Subcutaneous abdominal adipose tissue (tissue), 5 donors: ENCODE data around the gene DGKG.

ENCODE experiments used
- H3K27ac ChIP-seq: one replicate; pipeline ENCODE4 v1.7.0; 2013; ENCODE audit warnings: low read depth, mild to moderate bottlenecking, inconsistent platforms, low read length, moderate library complexity
- H3K27me3 ChIP-seq, 5 donors: one replicate each; pipeline ENCODE4 v1.7.0; 2013; ENCODE audit warnings: low read length in 5 of 5, inconsistent platforms in 1 of 5; ENCODE audit not compliant: control insufficient read depth in 5 of 5, insufficient read depth in 4 of 5
- H3K36me3 ChIP-seq, 5 donors: one replicate each; pipeline ENCODE4 v1.7.0; 2013; ENCODE audit warnings: low read length in 5 of 5; ENCODE audit not compliant: control insufficient read depth in 5 of 5, insufficient read depth in 5 of 5
- H3K4me1 ChIP-seq, 5 donors: one replicate each; pipeline ENCODE4 v1.7.0; 2013; ENCODE audit warnings: low read length in 5 of 5, mild to moderate bottlenecking in 3 of 5, moderate library complexity in 1 of 5; ENCODE audit not compliant: control insufficient read depth in 5 of 5, insufficient read depth in 5 of 5
- H3K4me3 ChIP-seq, 5 donors: one replicate each; pipeline ENCODE4 v1.7.0; 2013; ENCODE audit warnings: low read length in 5 of 5, low read depth in 1 of 5
- H3K9ac ChIP-seq, 5 donors: one replicate each; pipeline ENCODE4 v1.7.0; 2013; ENCODE audit warnings: low read length in 5 of 5, mild to moderate bottlenecking in 4 of 5, moderate library complexity in 3 of 5
- H3K9me3 ChIP-seq, 5 donors: one replicate each; pipeline ENCODE4 v1.7.0; 2013; ENCODE audit warnings: low read length in 5 of 5; ENCODE audit not compliant: control insufficient read depth in 5 of 5
- donor health status: healthy.
- donor health status: healthy.
- donor health status: healthy.
- donor health status: healthy.
- donor health status: healthy.

The DGKG gene

DNA sequence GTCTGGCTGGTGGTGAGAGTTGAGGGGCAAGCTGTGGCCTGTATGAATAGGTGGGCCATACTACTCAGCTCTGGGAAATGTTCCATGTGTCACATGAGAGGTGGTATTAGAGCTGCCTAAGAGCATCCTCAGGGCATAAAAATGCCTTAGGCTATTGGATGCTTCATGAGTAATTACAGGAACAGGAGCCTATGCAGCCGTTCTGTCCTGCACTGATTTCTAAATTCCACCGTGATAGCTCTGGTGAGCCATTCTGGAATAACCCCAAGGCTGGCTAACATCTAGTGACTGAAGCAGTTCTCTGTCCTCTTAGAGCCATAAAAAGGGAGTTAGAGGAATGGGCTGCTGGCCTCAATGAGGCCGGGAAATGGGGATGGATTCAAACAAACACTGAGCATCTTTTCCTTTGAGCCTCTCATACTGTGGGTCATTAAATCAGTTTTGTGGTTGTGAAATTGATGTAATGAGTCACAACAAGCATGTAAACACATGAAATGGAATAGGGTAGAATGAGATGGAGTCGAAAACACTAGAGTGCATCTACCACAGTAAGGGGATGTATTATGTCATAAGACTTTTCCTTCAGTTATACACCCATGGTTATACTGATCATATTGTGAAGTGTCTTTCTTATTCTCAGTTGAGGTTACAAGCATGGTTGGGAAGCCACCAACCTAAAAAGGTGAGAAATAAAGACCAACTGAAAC, 41.0 kb downstream of the DGKG start:
- H3K4me3 ChIP-seq: no peak overlapping the region
- H3K27me3 ChIP-seq: peaks cover 0 to 14% (median 0%) of the 10 kb centered on the region in 5 donors
- H3K4me1 ChIP-seq: no peaks in the 10 kb centered on the region
- H3K36me3 ChIP-seq: no peaks in the 10 kb centered on the region
- peaks cover 0 to 5% (median 0%) of the 10 kb centered on the region in 5 donors for H3K9me3 ChIP-seq
- H3K27ac ChIP-seq: no peak overlapping the region
- no peak overlapping the region for H3K9ac ChIP-seq

DNA sequence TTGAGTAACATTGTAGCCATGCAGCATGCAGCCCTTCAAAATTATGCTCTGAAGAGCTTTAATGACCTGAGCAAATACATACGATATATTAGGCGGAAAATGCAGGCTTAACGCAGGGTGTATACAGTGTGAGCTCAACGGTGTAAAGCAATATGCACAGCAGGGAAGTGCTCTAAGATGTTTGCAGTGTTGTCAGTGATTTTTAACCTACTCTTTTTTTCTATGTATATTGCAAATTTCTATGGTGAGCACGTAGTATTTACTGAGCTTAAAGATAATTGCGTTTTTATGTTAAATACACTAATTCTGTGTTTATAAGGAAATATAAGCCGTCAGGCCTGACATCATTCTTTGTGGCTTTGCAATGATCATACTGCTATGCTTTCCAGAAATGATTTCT, 42.1 kb downstream of the DGKG start:
- Histone ChIP-seq H3K4me3 (no peak overlapping the region), H3K27me3 (peaks cover 0 to 14% (median 0%) of the 10 kb centered on the region in 5 donors), H3K36me3 (no peaks in the 10 kb centered on the region), H3K9me3 (peaks cover 0 to 5% (median 0%) of the 10 kb centered on the region in 5 donors), H3K4me1 (no peaks in the 10 kb centered on the region), H3K9ac (no peak overlapping the region), H3K27ac (no peak overlapping the region)

DNA sequence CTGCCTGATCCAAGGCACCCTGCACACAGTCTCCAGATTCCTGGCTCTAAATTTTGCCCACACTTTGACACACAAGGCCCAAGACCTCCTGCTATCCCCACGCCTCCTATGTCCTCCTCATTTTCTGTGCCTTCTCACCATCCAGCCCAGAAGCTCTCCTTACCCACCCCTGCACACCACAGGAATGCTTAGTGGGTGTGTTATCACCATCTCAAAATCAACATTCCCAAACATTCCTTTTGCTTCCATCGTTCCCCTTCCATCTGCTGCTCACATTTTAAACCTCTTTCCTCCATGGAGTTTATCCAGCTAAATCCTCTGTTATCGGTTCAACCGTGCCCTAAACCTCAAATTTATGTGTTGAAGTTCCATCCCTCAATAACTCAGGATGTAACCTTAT, 43.9 kb downstream of the DGKG start:
- Histone ChIP-seq H3K9me3 (peaks cover 0 to 5% (median 0%) of the 10 kb centered on the region in 5 donors), H3K27ac (no peak overlapping the region), H3K36me3 (no peaks in the 10 kb centered on the region)

DNA sequence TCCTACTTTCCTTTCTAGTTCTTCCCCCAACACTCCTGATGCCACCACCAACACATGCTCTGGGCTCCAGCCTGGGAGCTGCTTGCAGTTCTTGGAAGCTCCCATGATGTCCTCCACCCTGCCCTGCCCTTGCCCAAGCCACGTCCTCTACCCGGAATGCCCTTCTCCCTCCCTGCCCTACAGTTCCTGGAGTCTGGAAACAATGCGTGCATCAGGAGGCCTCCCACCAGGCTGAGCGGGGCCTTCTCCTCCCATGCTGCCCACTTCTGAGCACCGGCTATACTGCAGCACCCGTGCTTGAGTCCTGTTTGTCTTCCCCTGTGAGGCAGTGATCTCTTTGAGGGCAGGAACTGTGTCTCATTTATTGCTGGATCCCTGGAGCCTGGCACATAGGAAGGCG, 44.6 kb downstream of the DGKG start:
- Histone ChIP-seq H3K36me3 (no peaks in the 10 kb centered on the region), H3K27ac (no peak overlapping the region), H3K9me3 (no peaks in the 10 kb centered on the region), H3K4me3 (no peak overlapping the region), H3K4me1 (no peaks in the 10 kb centered on the region), H3K9ac (no peak overlapping the region), H3K27me3 (peaks cover 0 to 14% (median 0%) of the 10 kb centered on the region in 5 donors)

More for the DNA sequence above, 43.9 kb downstream of the DGKG start:
- Histone ChIP-seq H3K4me1 (no peaks in the 10 kb centered on the region), H3K27me3 (peaks cover 0 to 14% (median 0%) of the 10 kb centered on the region in 5 donors), H3K4me3 (no peak overlapping the region), H3K9ac (no peak overlapping the region)

DNA sequence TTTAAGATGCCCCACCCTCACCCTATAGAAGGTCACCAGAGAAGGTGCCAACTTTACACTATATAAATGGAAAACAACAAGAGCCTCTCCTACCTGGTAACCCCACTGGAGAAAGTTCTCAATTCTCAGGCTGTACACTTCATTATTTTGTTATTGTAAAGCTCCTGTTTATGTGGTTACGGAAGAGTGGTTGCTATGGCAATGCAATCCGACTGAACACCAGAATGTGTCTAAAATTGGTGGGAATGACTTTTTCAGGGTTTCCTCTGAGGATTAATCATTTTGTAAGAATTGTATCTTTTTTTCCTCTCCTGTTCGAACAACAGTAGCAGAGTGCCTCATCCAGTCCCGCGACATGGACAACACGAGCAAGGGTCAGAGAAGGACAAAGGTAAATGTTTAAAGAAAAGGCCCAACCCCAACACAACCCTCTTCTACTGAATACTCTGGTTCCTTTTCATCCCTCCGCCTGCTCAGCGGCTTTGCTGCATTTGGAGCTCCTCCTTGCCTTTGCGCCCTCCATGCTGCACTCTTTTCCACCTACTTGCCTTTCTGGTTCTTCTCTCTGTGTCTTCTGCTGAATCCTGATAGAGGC, 45.3 kb downstream of the DGKG start:
- H3K36me3 ChIP-seq: no peaks in the 10 kb centered on the region
- no peak overlapping the region for H3K4me3 ChIP-seq
- H3K9me3 ChIP-seq: no peaks in the 10 kb centered on the region
- no peak overlapping the region for H3K27ac ChIP-seq
- H3K27me3 ChIP-seq: peaks cover 0 to 9% (median 0%) of the 10 kb centered on the region in 5 donors
- no peaks in the 10 kb centered on the region for H3K4me1 ChIP-seq
- H3K9ac ChIP-seq: no peak overlapping the region

DNA sequence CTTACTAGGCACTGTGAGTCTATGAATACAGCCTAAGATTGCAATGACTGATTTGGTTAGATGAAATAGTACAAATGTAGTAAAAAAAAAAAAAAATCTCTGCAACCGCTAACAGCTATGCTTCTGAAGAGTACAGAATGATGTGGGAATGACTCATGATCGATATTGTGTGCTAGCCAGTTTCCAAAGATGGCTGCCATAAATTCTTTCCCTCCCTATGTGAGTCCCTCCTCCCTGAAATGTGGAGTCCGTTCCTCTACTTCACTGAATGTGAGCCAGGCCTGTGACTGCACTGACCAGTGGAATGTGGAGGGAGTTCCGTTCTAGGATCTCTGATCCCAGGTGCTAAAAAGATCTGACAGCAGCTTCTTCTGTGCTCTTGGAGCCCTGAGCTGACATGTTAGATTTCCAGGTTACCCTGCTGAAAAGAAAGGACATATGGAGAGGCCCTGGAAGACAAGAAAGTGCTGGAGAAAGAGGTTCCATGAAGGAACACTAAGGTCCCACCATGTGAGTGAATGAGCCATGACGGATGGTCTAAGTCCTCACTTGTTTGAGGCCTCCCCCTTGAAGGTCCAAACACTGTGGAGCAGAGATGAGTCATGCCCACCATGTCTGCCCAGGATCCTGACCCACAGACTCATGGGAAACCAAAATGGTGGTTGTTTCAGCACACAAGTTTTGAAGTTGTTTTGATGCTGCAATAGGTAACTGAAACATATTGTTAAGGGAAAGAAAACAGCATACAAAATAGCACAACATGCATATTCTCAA, 46.3 kb downstream of the DGKG start:
- H3K36me3 ChIP-seq: no peaks in the 10 kb centered on the region
- no peak overlapping the region for H3K27ac ChIP-seq
- peaks cover 0 to 6% (median 0%) of the 10 kb centered on the region in 5 donors for H3K27me3 ChIP-seq
- no peak overlapping the region for H3K9ac ChIP-seq
- H3K9me3 ChIP-seq: no peaks in the 10 kb centered on the region
- H3K4me1 ChIP-seq: no peaks in the 10 kb centered on the region
- no peak overlapping the region for H3K4me3 ChIP-seq

DNA sequence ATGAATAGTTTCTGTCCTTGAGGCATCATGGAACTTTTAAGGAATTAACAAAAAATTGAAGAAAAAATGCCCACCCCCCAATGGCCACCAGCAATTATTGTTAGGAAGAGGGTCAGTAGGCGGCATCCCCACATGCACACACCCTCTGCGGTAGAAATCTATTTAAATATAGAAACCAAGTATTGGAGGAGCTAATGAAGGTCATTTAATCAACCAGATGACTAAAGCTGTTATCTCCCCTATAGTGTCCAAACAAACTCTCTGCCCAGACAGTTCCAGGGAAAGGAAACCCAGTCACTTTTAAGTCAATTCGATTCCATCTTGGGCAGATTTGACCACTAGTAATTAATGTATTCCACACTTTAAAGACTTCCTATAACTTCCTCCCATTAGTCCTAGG, 47.1 kb downstream of the DGKG start:
- peaks cover 0 to 6% (median 0%) of the 10 kb centered on the region in 5 donors for H3K27me3 ChIP-seq
- no peak overlapping the region for H3K4me3 ChIP-seq
- H3K27ac ChIP-seq: no peak overlapping the region
- H3K4me1 ChIP-seq: no peaks in the 10 kb centered on the region
- no peaks in the 10 kb centered on the region for H3K9me3 ChIP-seq
- H3K9ac ChIP-seq: no peak overlapping the region
- no peaks in the 10 kb centered on the region for H3K36me3 ChIP-seq

DNA sequence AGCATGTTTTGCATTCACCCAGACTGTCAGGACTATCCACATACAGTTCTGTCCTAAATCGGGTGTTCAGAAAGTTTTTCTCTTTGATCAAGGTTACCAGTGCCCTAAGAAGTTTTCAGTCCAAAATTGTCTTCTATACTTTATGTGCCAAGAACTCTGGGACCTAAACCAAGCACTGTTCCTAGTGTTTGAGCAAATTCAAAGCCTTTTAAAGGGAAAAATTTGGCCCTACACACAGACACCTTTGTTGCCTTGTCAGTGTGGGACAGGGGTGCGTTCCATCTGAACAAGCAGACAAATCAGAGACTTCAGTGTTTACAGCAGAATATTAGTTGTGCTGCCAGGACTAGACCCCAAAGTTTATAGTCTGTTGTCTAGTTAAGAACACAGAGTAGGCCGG, 50.6 kb downstream of the DGKG start:
- Histone ChIP-seq H3K36me3 (no peaks in the 10 kb centered on the region), H3K4me1 (no peaks in the 10 kb centered on the region), H3K27me3 (peaks cover 0 to 3% (median 0%) of the 10 kb centered on the region in 5 donors), H3K9ac (no peak overlapping the region), H3K4me3 (no peak overlapping the region), H3K9me3 (no peaks in the 10 kb centered on the region), H3K27ac (no peak overlapping the region)

DNA sequence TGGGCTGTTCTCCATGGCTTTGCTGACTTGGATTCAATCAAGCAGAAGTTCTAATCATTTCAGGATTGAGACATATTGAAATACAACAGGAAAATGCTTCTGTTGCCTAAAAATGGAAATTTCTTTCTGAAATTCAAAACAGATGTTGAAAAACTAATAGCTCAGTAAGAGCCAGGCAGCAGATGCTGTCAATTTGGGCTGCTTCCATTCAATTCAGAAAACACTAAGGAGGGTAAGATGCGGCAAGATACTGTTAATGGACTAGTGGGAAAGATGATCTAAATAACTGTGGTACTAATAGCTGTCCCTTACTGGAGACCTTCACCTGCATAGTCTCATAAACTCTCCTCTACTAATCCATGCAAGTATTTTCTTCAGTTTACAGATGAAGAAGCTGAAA, 53.5 kb downstream of the DGKG start:
- Histone ChIP-seq H3K27me3 (peaks cover 0 to 7% (median 5%) of the 10 kb centered on the region in 5 donors), H3K9ac (no peak overlapping the region), H3K4me3 (no peak overlapping the region), H3K36me3 (no peaks in the 10 kb centered on the region), H3K4me1 (no peaks in the 10 kb centered on the region), H3K27ac (no peak overlapping the region), H3K9me3 (no peaks in the 10 kb centered on the region)
